Mammary epithelial cell (primary cell): ENCODE measurements around the gene DDX56.

ENCODE experiments used
- EZH2 ChIP-seq: IDR thresholded peaks from 2 replicates; pipeline ENCODE4 v1.6.1; 2012; ENCODE audit warnings: low read length, inconsistent platforms, borderline replicate concordance
- TF ChIP-seq, protein P1 (sequence below), 2 donors: IDR thresholded peaks in 1 of 2; conservative IDR thresholded peaks in 1 of 2; 2 replicates each; pipeline ENCODE4 v1.5.1; 2011 to 2012; ENCODE audit warnings: inconsistent platforms in 2 of 2, low read length in 2 of 2, mild to moderate bottlenecking in 2 of 2, control low read depth in 1 of 2, low read depth in 1 of 2; ENCODE audit not compliant: insufficient read depth in 1 of 2; ENCODE audit errors: extremely low read depth in 1 of 2

DNA sequence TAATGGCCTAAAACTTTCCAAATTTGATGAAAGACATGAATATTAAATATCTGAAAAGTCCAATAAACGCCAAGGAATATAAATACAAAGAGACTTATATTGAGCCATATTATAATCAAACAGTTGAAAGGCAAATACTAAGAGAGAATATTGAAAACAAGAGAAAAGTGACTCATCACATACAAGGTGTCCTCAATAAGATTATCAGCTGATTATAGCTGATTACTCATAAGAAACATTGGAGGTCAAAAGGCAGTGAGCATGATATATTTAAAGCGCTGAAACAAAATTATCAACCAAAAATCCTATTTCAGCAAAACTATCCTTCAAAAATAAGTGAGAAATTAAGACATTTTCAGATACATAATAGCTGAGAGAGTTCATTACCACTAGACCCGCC lies 24.8 kb downstream of the DDX56 start:
- TF ChIP-seq, protein P1, sequence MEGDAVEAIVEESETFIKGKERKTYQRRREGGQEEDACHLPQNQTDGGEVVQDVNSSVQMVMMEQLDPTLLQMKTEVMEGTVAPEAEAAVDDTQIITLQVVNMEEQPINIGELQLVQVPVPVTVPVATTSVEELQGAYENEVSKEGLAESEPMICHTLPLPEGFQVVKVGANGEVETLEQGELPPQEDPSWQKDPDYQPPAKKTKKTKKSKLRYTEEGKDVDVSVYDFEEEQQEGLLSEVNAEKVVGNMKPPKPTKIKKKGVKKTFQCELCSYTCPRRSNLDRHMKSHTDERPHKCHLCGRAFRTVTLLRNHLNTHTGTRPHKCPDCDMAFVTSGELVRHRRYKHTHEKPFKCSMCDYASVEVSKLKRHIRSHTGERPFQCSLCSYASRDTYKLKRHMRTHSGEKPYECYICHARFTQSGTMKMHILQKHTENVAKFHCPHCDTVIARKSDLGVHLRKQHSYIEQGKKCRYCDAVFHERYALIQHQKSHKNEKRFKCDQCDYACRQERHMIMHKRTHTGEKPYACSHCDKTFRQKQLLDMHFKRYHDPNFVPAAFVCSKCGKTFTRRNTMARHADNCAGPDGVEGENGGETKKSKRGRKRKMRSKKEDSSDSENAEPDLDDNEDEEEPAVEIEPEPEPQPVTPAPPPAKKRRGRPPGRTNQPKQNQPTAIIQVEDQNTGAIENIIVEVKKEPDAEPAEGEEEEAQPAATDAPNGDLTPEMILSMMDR (conservative IDR thresholded peaks at IDR 0.05 in 1 of 2, IDR thresholded peaks at IDR 0.05 in 1 of 2; ENCODE audit: extremely low read depth in 1 of 2, insufficient read depth in 1 of 2, low read depth in 1 of 2, low read length in 2 of 2), result no peak
- TF ChIP-seq EZH2, result no peak
